HepG2 (cell line): ENCODE results near the gene REPIN1. TPM values are rescaled to one million over a fixed set of nuclear protein-coding genes. Genes with fewer than 3 reads are reported as not detected.

ENCODE experiments used
- CBX5 ChIP-seq: sonication (generic); formaldehyde crosslinking; IDR thresholded peaks from 2 replicates; pipeline ENCODE4 v1.4.0; 2020; ENCODE audit warnings: missing genetic modification reagents, borderline replicate concordance
- CCAR2 ChIP-seq: fragments of 200-400 bp; formaldehyde crosslinking; optimal IDR thresholded peaks from 2 replicates; pipeline ENCODE3; 2018; ENCODE audit warnings: low read depth, mild to moderate bottlenecking, low read length, moderate library complexity
- CEBPB ChIP-seq: IDR thresholded peaks from 2 replicates; pipeline ENCODE4 v1.6.1; 2011; ENCODE audit warnings: low read depth, low read length, improper control_type of control experiment, borderline replicate concordance
- CREB3 ChIP-seq: sonication (generic); formaldehyde crosslinking; IDR thresholded peaks from 2 replicates; pipeline ENCODE4 v1.5.0; 2020; ENCODE audit warnings: missing genetic modification reagents
- EHMT2 ChIP-seq: fragments of 200-600 bp; sonication (generic); IDR thresholded peaks from 2 replicates; pipeline ENCODE4 v1.7.0; 2017; ENCODE audit warnings: antibody characterized with exemption, low read depth, low read length, borderline replicate concordance
- GPN1 ChIP-seq: sonication (generic); formaldehyde crosslinking; IDR thresholded peaks from 2 replicates; pipeline ENCODE4 v1.5.1; 2020; ENCODE audit warnings: missing genetic modification reagents, borderline replicate concordance
- HOXA7 ChIP-seq: sonication (generic); formaldehyde crosslinking; IDR thresholded peaks from 2 replicates; pipeline ENCODE4 v1.8.1; 2022; ENCODE audit warnings: mild to moderate bottlenecking, missing genetic modification reagents, moderate library complexity
- KLF16 ChIP-seq, 2 experiments: sonication (generic) in 1 of 2; formaldehyde crosslinking in 1 of 2; IDR thresholded peaks; 2 replicates each; pipeline versions ENCODE4 v1.6.1 to v1.8.0; 2016 to 2023; ENCODE audit warnings: missing genetic modification reagents in 2 of 2, missing compliant biosample characterization in 1 of 2
- MYC ChIP-seq: sonication (generic); formaldehyde crosslinking; IDR thresholded peaks from 2 replicates; pipeline ENCODE4 v1.9.0; 2021; ENCODE audit warnings: missing genetic modification reagents, borderline replicate concordance
- SUZ12 ChIP-seq: fragments of 150-350 bp; IDR thresholded peaks from 2 replicates; pipeline ENCODE4 v1.6.1; 2014; ENCODE audit warnings: low read depth, low read length
- ZBTB3 ChIP-seq: sonication (generic); formaldehyde crosslinking; IDR thresholded peaks from 2 replicates; pipeline ENCODE4 v1.4.0; 2020; ENCODE audit warnings: low read depth, mild to moderate bottlenecking, moderate library complexity, missing genetic modification reagents, borderline replicate concordance
- ZBTB49 ChIP-seq: sonication (generic); formaldehyde crosslinking; IDR thresholded peaks from 2 replicates; pipeline ENCODE4 v1.4.0; 2020; ENCODE audit warnings: missing genetic modification reagents, borderline replicate concordance
- ZFP36L2 ChIP-seq: sonication (generic); formaldehyde crosslinking; IDR thresholded peaks from 2 replicates; pipeline ENCODE4 v1.4.0; 2020; ENCODE audit warnings: missing genetic modification reagents
- ZNF512 ChIP-seq: sonication (generic); formaldehyde crosslinking; IDR thresholded peaks from 2 replicates; pipeline ENCODE4 v1.4.0; 2020; ENCODE audit warnings: mild to moderate bottlenecking, missing genetic modification reagents
- ZNF513 ChIP-seq: sonication (generic); formaldehyde crosslinking; conservative IDR thresholded peaks from 2 replicates; pipeline ENCODE4 v1.5.0; 2020; ENCODE audit warnings: missing genetic modification reagents
- ZNF546 ChIP-seq: sonication (generic); formaldehyde crosslinking; conservative IDR thresholded peaks from 2 replicates; pipeline ENCODE4 v1.8.1; 2023; ENCODE audit warnings: mild to moderate bottlenecking, missing genetic modification reagents
- ZNF547 ChIP-seq: sonication (generic); formaldehyde crosslinking; IDR thresholded peaks from 2 replicates; pipeline ENCODE4 v1.5.1; 2020; ENCODE audit warnings: mild to moderate bottlenecking, missing genetic modification reagents
- ZNF577 ChIP-seq: sonication (generic); formaldehyde crosslinking; IDR thresholded peaks from 2 replicates; pipeline ENCODE4 v1.4.0; 2020; ENCODE audit warnings: mild to moderate bottlenecking, low read depth, missing genetic modification reagents, borderline replicate concordance
- ZNF639 ChIP-seq: conservative IDR thresholded peaks from 2 replicates; pipeline ENCODE4 v1.6.1; 2018; ENCODE audit warnings: missing genetic modification reagents
- ZNF790 ChIP-seq: sonication (generic); formaldehyde crosslinking; IDR thresholded peaks from 2 replicates; pipeline ENCODE4 v1.8.0; 2022; ENCODE audit warnings: missing genetic modification reagents, mild to moderate bottlenecking, borderline replicate concordance
- ZNF883 ChIP-seq: sonication (generic); formaldehyde crosslinking; IDR thresholded peaks from 2 replicates; pipeline ENCODE4 v1.5.1; 2020; ENCODE audit warnings: mild to moderate bottlenecking, missing genetic modification reagents; ENCODE audit errors: not compliant biosample characterization
- polyA plus RNA-seq, 8 experiments: library from polyadenylated mRNA; depleted of rRNA in 3 of 8; stranded (reverse) in 7 of 8; unstranded in 1 of 8; fragments of >200 nt; fragmentation: Illumina TruSeq in 4 of 8; extraction: Trizol in 4 of 8; gene quantifications; 2 replicates each; pipeline versions ENCODE4 v1.2.1 to v1.2.3, GENCODE V29; 2011 to 2016; ENCODE audit warnings: low read depth in 4 of 8, missing spikeins in 1 of 8, mixed read lengths in 1 of 8; ENCODE audit not compliant: insufficient read depth in 1 of 8
- total RNA-seq, 5 experiments: library from RNA; depleted of rRNA; stranded (reverse); fragments of >200 nt; fragmentation: Illumina TruSeq; extraction: Trizol; gene quantifications; 2 replicates each; pipeline ENCODE4 v1.2.3, GENCODE V29; 2016; ENCODE audit warnings: low read depth in 1 of 5

REPIN1 gene
- total and polyA plus RNA-seq, 2 of the 13 experiments (the other 11 are each of a cell fraction or from before 2014, with no cell fraction given), result 69.9 to 108 TPM

- TF ChIP-seq MYC (CRISPR knock-in tag), result peak; percentile 62; the same call in 1 of the 2 replicates
- TF ChIP-seq EHMT2, result no peak
- no peak for TF ChIP-seq ZNF639 (CRISPR knock-in tag)
- no peak for TF ChIP-seq ZBTB49 (CRISPR knock-in tag)
- no peak for TF ChIP-seq ZNF577
- no peak for TF ChIP-seq ZFP36L2 (CRISPR knock-in tag)
- TF ChIP-seq CREB3 (CRISPR knock-in tag), result 0 out of 2 replicates have a peak, but pooled peaks have one; percentile 58
- TF ChIP-seq CBX5 (CRISPR knock-in tag), result no peak
- no peak for TF ChIP-seq ZBTB3
- TF ChIP-seq CCAR2, result peak; percentile 49
- TF ChIP-seq ZNF790 (CRISPR knock-in tag), result no peak
- no peak for TF ChIP-seq ZNF513 (CRISPR knock-in tag)
- peak in 1 of 2 experiments; percentile 55; a peak in 1 of 4 replicates for TF ChIP-seq KLF16 (CRISPR knock-in tag; IDR thresholded peaks at IDR 0.05)
- TF ChIP-seq GPN1 (CRISPR knock-in tag), result no peak
- TF ChIP-seq HOXA7 (CRISPR knock-in tag), result no peak
- 0 out of 2 replicates have a peak, but pooled peaks have one; percentile 39 for TF ChIP-seq ZNF546
- TF ChIP-seq SUZ12, result no peak
- TF ChIP-seq CEBPB, result no peak
- TF ChIP-seq ZNF547, result 0 out of 2 replicates have a peak, but pooled peaks have one; percentile 64
- no peak for TF ChIP-seq ZNF512 (CRISPR knock-in tag)
- TF ChIP-seq ZNF883, result no peak
Measured at GRCh38 chr7:150383710-150384397, 15.2 kb downstream of the REPIN1 start (continued).
